ENCODE measurements around the gene FRMD4A.

The FRMD4A gene

GRCh38 chr10:13604357-13605040 lies 726.2 kb downstream of the FRMD4A start:
- no peak overlapping the region for H3K4me3 ChIP-seq (replicated peaks; ENCODE audit: low read depth, low read length)
- DNase-seq (ENCODE audit: extremely low read depth, low read depth) = no peak
- TF ChIP-seq CTCF (IDR thresholded peaks at IDR 0.05; ENCODE audit: low read depth, low read length, missing control alignments) = no peak

GRCh38 chr10:13597909-13598308 lies 732.8 kb downstream of the FRMD4A start:
- no peak for TF ChIP-seq CTCF (IDR thresholded peaks at IDR 0.05; ENCODE audit: low read depth, low read length, missing control alignments)
- no peak for DNase-seq (ENCODE audit: extremely low read depth, low read depth)

GRCh38 chr10:13594641-13595040 lies 736.1 kb downstream of the FRMD4A start:
- no peak for DNase-seq (ENCODE audit: extremely low read depth, low read depth)
- H3K4me3 ChIP-seq (replicated peaks; ENCODE audit: low read depth, low read length) = no peak overlapping the region
- TF ChIP-seq CTCF (IDR thresholded peaks at IDR 0.05; ENCODE audit: low read depth, low read length, missing control alignments) = no peak

More at GRCh38 chr10:13597909-13598308, 732.8 kb downstream of the FRMD4A start:
- H3K4me3 ChIP-seq (replicated peaks; ENCODE audit: low read depth, low read length) = no peak overlapping the region
